ENCODE data around the gene MGAT1. TPM values are rescaled to one million over a fixed set of nuclear protein-coding genes. Genes with fewer than 3 reads are reported as not detected.

MGAT1 gene
- total RNA-seq, 1 donor from 2014 or later, result 152 TPM

DNA sequence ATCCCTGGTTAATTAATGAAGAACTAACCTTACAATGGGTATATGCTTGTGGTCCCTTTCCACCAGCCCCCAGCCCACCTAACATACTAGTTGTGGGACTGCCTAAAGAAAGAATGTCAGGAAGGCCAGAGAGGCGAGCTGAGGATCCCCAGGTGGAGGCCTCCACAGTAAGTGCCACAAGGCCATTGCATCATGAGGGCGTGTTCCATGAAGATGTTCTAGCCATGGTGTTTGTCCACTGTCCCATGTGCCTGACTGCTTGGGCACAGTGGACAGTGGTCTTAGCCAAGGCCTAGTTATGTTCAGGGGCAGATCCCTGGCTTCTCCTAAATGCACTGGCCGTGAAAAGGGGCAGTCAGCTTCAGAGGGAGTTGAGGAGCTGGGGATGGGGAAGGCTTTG, 37.3 kb upstream of the MGAT1 start:
- H3K27me3 ChIP-seq, result no peaks in the 10 kb centered on the region
- no peaks in the 10 kb centered on the region for H3K36me3 ChIP-seq
- intact Hi-C loops (cut with DNase I), result loop anchor here (10.0 kb wide), 1 partner anchor 405 kb away; the partner anchor contains the start of gene RACK1
- no peak overlapping the region for H3K4me3 ChIP-seq
- H3K4me1 ChIP-seq, result no peaks in the 10 kb centered on the region
- H3K9me3 ChIP-seq, result no peaks in the 10 kb centered on the region
- H3K27ac ChIP-seq, result no peak overlapping the region
- no peak for DNase-seq (ENCODE audit: extremely low spot score in 2 of 2)
- no peak for TF ChIP-seq POLR2A (IDR thresholded peaks at IDR 0.05)
- TF ChIP-seq POLR2AphosphoS5 (IDR thresholded peaks at IDR 0.05; ENCODE audit: insufficient read depth in 1 of 2, low read depth in 1 of 2), result no peak
- TF ChIP-seq, protein P1, sequence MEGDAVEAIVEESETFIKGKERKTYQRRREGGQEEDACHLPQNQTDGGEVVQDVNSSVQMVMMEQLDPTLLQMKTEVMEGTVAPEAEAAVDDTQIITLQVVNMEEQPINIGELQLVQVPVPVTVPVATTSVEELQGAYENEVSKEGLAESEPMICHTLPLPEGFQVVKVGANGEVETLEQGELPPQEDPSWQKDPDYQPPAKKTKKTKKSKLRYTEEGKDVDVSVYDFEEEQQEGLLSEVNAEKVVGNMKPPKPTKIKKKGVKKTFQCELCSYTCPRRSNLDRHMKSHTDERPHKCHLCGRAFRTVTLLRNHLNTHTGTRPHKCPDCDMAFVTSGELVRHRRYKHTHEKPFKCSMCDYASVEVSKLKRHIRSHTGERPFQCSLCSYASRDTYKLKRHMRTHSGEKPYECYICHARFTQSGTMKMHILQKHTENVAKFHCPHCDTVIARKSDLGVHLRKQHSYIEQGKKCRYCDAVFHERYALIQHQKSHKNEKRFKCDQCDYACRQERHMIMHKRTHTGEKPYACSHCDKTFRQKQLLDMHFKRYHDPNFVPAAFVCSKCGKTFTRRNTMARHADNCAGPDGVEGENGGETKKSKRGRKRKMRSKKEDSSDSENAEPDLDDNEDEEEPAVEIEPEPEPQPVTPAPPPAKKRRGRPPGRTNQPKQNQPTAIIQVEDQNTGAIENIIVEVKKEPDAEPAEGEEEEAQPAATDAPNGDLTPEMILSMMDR (IDR thresholded peaks at IDR 0.05), result no peak

DNA sequence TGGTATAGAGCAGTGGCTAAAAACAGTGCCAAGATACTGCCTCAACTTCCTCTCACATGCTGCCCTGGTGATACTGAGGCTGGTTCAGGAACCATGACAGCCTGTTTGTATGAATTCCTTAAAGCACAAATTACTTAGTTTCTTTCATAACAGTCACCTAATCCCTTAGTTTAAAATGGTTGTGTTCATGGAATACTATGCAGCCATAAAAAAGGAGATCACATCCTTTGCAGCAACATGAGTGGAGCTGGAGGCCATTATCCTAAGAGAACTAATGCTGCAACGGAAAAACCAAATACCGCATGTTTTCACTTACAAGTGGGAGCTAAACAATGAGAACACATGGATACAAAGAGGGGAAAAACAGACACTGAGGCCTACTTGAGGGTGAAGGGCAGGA, 36.6 kb upstream of the MGAT1 start:
- no peak for DNase-seq (ENCODE audit: extremely low spot score in 2 of 2)
- intact Hi-C loops (cut with DNase I), result loop anchor here (10.0 kb wide), 1 partner anchor 406 kb away; the partner anchor contains the start of gene RACK1
- TF ChIP-seq POLR2A (IDR thresholded peaks at IDR 0.05) (no peak), POLR2AphosphoS5 (IDR thresholded peaks at IDR 0.05; ENCODE audit: insufficient read depth in 1 of 2, low read depth in 1 of 2) (no peak)
- TF ChIP-seq, protein P1 (IDR thresholded peaks at IDR 0.05), result no peak
- H3K36me3 ChIP-seq, result peaks cover 0 to 6% of the 10 kb centered on the region in 2 donors
- H3K4me3 ChIP-seq, result no peak overlapping the region
- no peaks in the 10 kb centered on the region for H3K27me3 ChIP-seq
- no peaks in the 10 kb centered on the region for H3K4me1 ChIP-seq
- H3K27ac ChIP-seq, result no peak overlapping the region
- no peaks in the 10 kb centered on the region for H3K9me3 ChIP-seq

DNA sequence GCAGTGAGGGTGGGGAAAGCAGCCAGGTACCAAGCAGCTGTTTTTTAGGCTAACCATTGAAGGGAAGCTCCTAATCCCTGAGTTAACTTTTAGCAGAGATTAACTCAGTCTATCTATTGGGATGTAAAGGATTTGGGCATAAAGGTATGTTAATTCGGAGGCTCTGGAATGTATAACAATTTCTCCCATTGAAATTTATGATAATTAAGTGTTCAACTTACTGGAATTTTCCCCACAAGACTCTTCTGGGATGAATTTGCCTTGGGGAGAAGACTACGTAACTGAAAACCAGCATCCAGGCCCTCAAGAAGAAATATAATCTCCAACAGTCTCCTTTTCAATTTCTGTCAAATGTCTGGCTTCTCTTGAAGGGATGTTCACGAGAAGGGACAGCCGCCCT, 34.9 kb upstream of the MGAT1 start:
- intact Hi-C loops (cut with DNase I), result loop anchor here (10.0 kb wide), 1 partner anchor 407 kb away; the partner anchor contains the start of gene RACK1
- peaks cover 0 to 6% of the 10 kb centered on the region in 2 donors for H3K36me3 ChIP-seq
- no peak for TF ChIP-seq POLR2AphosphoS5 (IDR thresholded peaks at IDR 0.05; ENCODE audit: insufficient read depth in 1 of 2, low read depth in 1 of 2)
- no peak for TF ChIP-seq POLR2A (IDR thresholded peaks at IDR 0.05)
- TF ChIP-seq, protein P1 (IDR thresholded peaks at IDR 0.05), result no peak
- no peaks in the 10 kb centered on the region for H3K9me3 ChIP-seq
- no peak overlapping the region for H3K4me3 ChIP-seq
- H3K27ac ChIP-seq, result no peak overlapping the region
- DNase-seq (ENCODE audit: extremely low spot score in 2 of 2), result no peak
- no peaks in the 10 kb centered on the region for H3K27me3 ChIP-seq
- peaks cover 17% of the 10 kb centered on the region for H3K4me1 ChIP-seq

DNA sequence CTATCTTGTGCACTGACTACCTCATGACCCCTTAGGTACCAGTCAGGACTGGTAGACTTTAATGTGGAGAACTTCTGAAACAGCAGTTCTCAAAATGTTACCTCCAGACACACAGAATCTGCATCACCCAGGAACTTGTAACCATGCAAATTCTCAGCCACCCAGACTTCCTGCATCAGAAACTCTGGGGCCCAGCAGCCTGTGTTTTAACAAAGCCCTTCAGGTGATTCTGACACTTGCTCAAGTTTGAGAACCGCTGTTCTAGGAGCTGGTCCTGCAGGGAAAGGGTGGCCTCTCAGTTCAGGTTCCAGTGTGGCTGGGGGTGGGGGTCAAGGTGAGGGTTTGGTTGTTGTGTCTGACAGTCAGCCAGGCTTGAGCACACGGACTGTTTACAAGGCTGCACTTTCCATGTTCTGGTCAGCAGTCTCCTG, 30.0 kb upstream of the MGAT1 start:
- Histone ChIP-seq H3K4me3 (peak overlapping the region; percentile 86 to 96), H3K4me1 (peaks cover 42% of the 10 kb centered on the region), H3K27ac (no peak overlapping the region), H3K9me3 (no peaks in the 10 kb centered on the region), H3K36me3 (peaks cover 0 to 16% of the 10 kb centered on the region in 2 donors), H3K27me3 (no peaks in the 10 kb centered on the region)
- intact Hi-C loops (cut with DNase I), result loop anchor here (10.0 kb wide), 1 partner anchor 412 kb away; the partner anchor contains the start of gene RACK1
- no peak for DNase-seq (ENCODE audit: extremely low spot score in 2 of 2)
- TF ChIP-seq POLR2AphosphoS5 (IDR thresholded peaks at IDR 0.05; ENCODE audit: insufficient read depth in 1 of 2, low read depth in 1 of 2) (no peak), POLR2A (IDR thresholded peaks at IDR 0.05) (no peak)
- TF ChIP-seq, protein P1 (IDR thresholded peaks at IDR 0.05), result no peak
